H9 (cell line): Measurements from ENCODE around the gene HOXD13. TPM values are rescaled to one million over a fixed set of nuclear protein-coding genes. Genes with fewer than 3 reads are reported as not detected.

ENCODE experiments used
- DNase-seq: peaks from one replicate; pipeline ENCODE4 v3.0.0-alpha.2; 2017
- H2AFZ ChIP-seq: one replicate; pipeline ENCODE4 v1.6.1; 2013; ENCODE audit warnings: mild to moderate bottlenecking, low read length, control low read depth, moderate library complexity
- H2AK5ac ChIP-seq: 2 replicates; pipeline ENCODE4 v1.6.1; 2013; ENCODE audit warnings: low read length, control low read depth, mixed read lengths; ENCODE audit not compliant: insufficient read length
- H2BK120ac ChIP-seq: one replicate; pipeline ENCODE4 v1.6.1; 2013; ENCODE audit warnings: low read depth, mild to moderate bottlenecking, low read length, control low read depth, inconsistent platforms; ENCODE audit not compliant: poor library complexity, severe bottlenecking
- H2BK12ac ChIP-seq: 2 replicates; pipeline ENCODE4 v1.6.1; 2013; ENCODE audit warnings: low read length, control low read depth, mixed read lengths, low read depth; ENCODE audit not compliant: insufficient read length
- H2BK15ac ChIP-seq: 2 replicates; pipeline ENCODE4 v1.6.1; 2013; ENCODE audit warnings: low read depth, low read length, control low read depth
- H2BK20ac ChIP-seq: one replicate; pipeline ENCODE4 v1.6.1; 2013; ENCODE audit warnings: low read depth, mild to moderate bottlenecking, low read length, control low read depth, inconsistent platforms; ENCODE audit not compliant: poor library complexity, severe bottlenecking
- H2BK5ac ChIP-seq: 2 replicates; pipeline ENCODE4 v1.6.1; 2013; ENCODE audit warnings: low read length, control low read depth, mixed read lengths; ENCODE audit not compliant: insufficient read length
- H3K14ac ChIP-seq: 2 replicates; pipeline ENCODE4 v1.6.1; 2013; ENCODE audit warnings: low read length, control low read depth; ENCODE audit not compliant: insufficient read depth
- H3K18ac ChIP-seq: 2 replicates; pipeline ENCODE4 v1.6.1; 2013; ENCODE audit warnings: low read depth, mild to moderate bottlenecking, mixed read lengths, low read length, control low read depth; ENCODE audit not compliant: insufficient read length
- H3K23ac ChIP-seq: 2 replicates; pipeline ENCODE4 v1.6.1; 2013; ENCODE audit warnings: low read length, control low read depth, mixed read lengths, low read depth; ENCODE audit not compliant: insufficient read length
- H3K23me2 ChIP-seq: 2 replicates; pipeline ENCODE4 v1.6.1; 2013; ENCODE audit warnings: low read depth, mild to moderate bottlenecking, mixed read lengths, low read length, control low read depth; ENCODE audit not compliant: insufficient read length, poor library complexity, severe bottlenecking
- H3K27ac ChIP-seq: 2 replicates; pipeline ENCODE4 v1.5.1; 2013; ENCODE audit warnings: low read length, control low read depth, mixed read lengths, low read depth; ENCODE audit not compliant: insufficient read length
- H3K27me3 ChIP-seq: 2 replicates; pipeline ENCODE4 v1.6.1; 2013; ENCODE audit warnings: low read length, control low read depth, inconsistent platforms; ENCODE audit not compliant: insufficient read depth
- H3K4ac ChIP-seq: 2 replicates; pipeline ENCODE4 v1.6.1; 2013; ENCODE audit warnings: low read depth, mild to moderate bottlenecking, control low read depth, inconsistent platforms, low read length, moderate library complexity
- H3K4me1 ChIP-seq: 2 replicates; pipeline ENCODE4 v1.6.1; 2013; ENCODE audit warnings: low read length, control low read depth, inconsistent platforms; ENCODE audit not compliant: insufficient read depth
- H3K4me2 ChIP-seq: 2 replicates; pipeline ENCODE4 v1.6.1; 2013; ENCODE audit warnings: low read length, control low read depth, mixed read lengths; ENCODE audit not compliant: insufficient read length, insufficient read depth
- H3K56ac ChIP-seq: 2 replicates; pipeline ENCODE4 v1.6.1; 2013; ENCODE audit warnings: low read depth, mild to moderate bottlenecking, mixed read lengths, low read length, control low read depth; ENCODE audit not compliant: insufficient read length
- H3K79me1 ChIP-seq: 2 replicates; pipeline ENCODE4 v1.6.1; 2013; ENCODE audit warnings: low read depth, mild to moderate bottlenecking, moderate library complexity, low read length, control low read depth, inconsistent platforms; ENCODE audit not compliant: insufficient read depth, poor library complexity, severe bottlenecking
- H3K79me2 ChIP-seq: 2 replicates; pipeline ENCODE4 v1.6.1; 2013; ENCODE audit warnings: low read length, control low read depth, inconsistent platforms; ENCODE audit not compliant: insufficient read depth
- H3K9ac ChIP-seq: 2 replicates; pipeline ENCODE4 v1.6.1; 2013; ENCODE audit warnings: low read length, control low read depth, mixed read lengths; ENCODE audit not compliant: insufficient read length; ENCODE audit errors: extremely low read depth
- H3K9me3 ChIP-seq: one replicate; pipeline ENCODE4 v1.6.1; 2013; ENCODE audit warnings: low read depth, low read length, inconsistent platforms; ENCODE audit not compliant: control insufficient read depth
- H3T11ph ChIP-seq: one replicate; pipeline ENCODE4 v1.6.1; 2013; ENCODE audit warnings: mild to moderate bottlenecking, low read length, control low read depth, inconsistent platforms
- H4K20me1 ChIP-seq: one replicate; pipeline ENCODE4 v1.6.1; 2013; ENCODE audit not compliant: control insufficient read depth, insufficient read length, insufficient read depth
- H4K5ac ChIP-seq: 2 replicates; pipeline ENCODE4 v1.6.1; 2013; ENCODE audit warnings: low read depth, mild to moderate bottlenecking, mixed read lengths, low read length, control low read depth; ENCODE audit not compliant: insufficient read length
- H4K8ac ChIP-seq: replicated peaks from 2 replicates; pipeline ENCODE4 v1.6.1; 2013; ENCODE audit warnings: low read length, control low read depth, mixed read lengths, low read depth; ENCODE audit not compliant: insufficient read length
- H4K91ac ChIP-seq: 2 replicates; pipeline ENCODE4 v1.6.1; 2013; ENCODE audit warnings: low read depth, mild to moderate bottlenecking, moderate library complexity, mixed read lengths, low read length, control low read depth; ENCODE audit not compliant: insufficient read length
- H3K27ac Mint-ChIP-seq, 3 experiments: 2 replicates in 2 of 3; 3 replicates in 1 of 3; pipeline ENCODE4 v1.8.0; 2020 to 2021; ENCODE audit warnings: mixed read lengths in 3 of 3, mild to moderate bottlenecking in 1 of 3, moderate library complexity in 1 of 3
- H3K27me3 Mint-ChIP-seq: 2 replicates; pipeline ENCODE4 v1.8.0; 2021; ENCODE audit warnings: low read depth, mild to moderate bottlenecking, moderate library complexity, mixed read lengths
- H3K36me3 Mint-ChIP-seq, 3 experiments: 2 replicates in 2 of 3; 3 replicates in 1 of 3; pipeline ENCODE4 v1.8.0; 2020 to 2021; ENCODE audit warnings: low read depth in 3 of 3, mixed read lengths in 3 of 3; ENCODE audit not compliant: insufficient read depth in 1 of 3
- H3K4me1 Mint-ChIP-seq, 2 experiments: 2 replicates each; pipeline ENCODE4 v1.8.0; 2020; ENCODE audit warnings: mixed read lengths in 2 of 2
- H3K4me3 Mint-ChIP-seq, 2 experiments: 2 replicates in 1 of 2; 3 replicates in 1 of 2; pipeline ENCODE4 v1.8.0; 2020 to 2021; ENCODE audit warnings: mild to moderate bottlenecking in 2 of 2, mixed read lengths in 2 of 2, moderate library complexity in 1 of 2
- H3K9me3 Mint-ChIP-seq, 2 experiments: 2 replicates in 1 of 2; 3 replicates in 1 of 2; pipeline ENCODE4 v1.8.0; 2020; ENCODE audit warnings: mild to moderate bottlenecking in 2 of 2, mixed read lengths in 2 of 2, moderate library complexity in 1 of 2
- WGBS: extraction: QIAGEN DNeasy Blood & Tissue Kit; methylation state at CpG from one replicate; pipeline ENCODE4 v1.1.7; 2013; ENCODE audit warnings: missing lambda C conversion rate, low lambda C conversion rate, mixed read lengths; ENCODE audit not compliant: insufficient read length; ENCODE audit errors: extremely low coverage; 5-methylcytosine and 5-hydroxymethylcytosine counted together
- total RNA-seq: library from RNA; stranded (reverse); gene quantifications from 2 replicates; pipeline ENCODE4 v1.2.1, GENCODE V29; 2021
- TF ChIP-seq, protein P1 (sequence below): fragments of 200-600 bp; sonication (generic); conservative IDR thresholded peaks from 3 replicates; pipeline ENCODE4 v1.8.0; 2021; ENCODE audit warnings: antibody characterized with exemption, mild to moderate bottlenecking

Gene HOXD13
- total RNA-seq, 1 experiment from 2014 or later, result not detected

DNA sequence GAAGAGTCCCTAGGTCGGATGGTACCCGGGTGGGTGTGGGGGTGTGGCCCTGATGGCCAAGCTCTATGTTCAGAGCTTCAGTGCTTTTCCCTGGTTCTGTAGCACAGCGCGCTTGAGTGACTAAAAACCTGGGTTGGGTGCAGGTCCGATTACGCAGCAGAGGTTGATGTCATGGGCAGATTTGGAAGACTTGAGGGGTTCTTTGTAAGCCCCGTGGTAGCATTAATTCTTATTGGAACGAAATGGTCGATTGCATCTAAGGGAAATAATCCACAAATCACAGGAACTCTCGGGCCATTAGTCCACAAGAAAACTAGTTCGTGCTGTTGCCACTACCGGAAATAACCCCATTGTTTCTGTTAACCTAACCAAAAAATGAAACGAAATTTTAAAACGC, 46.0 kb downstream of the HOXD13 start:
- DNase-seq, result peak; percentile 11
- Histone ChIP-seq H2BK120ac (no peak overlapping the region), H3K23me2 (peaks cover 8% of the 10 kb centered on the region), H3K18ac (no peak overlapping the region), H3K4me1 (no peaks in the 10 kb centered on the region; the same call in 1 of the 2 replicates), H2BK12ac (no peak overlapping the region), H3K27me3 (peaks cover 89% of the 10 kb centered on the region), H3K79me1 (no peaks in the 10 kb centered on the region), H3K4ac (no peak overlapping the region), H3K4me2 (no peak overlapping the region), H4K91ac (no peak overlapping the region), H2AK5ac (no peak overlapping the region), H3K23ac (no peak overlapping the region), H2BK15ac (no peak overlapping the region), H2BK5ac (no peak overlapping the region), H3K27ac (no peak overlapping the region), H4K20me1 (no peaks in the 10 kb centered on the region), H4K5ac (no peak overlapping the region), H2BK20ac (no peak overlapping the region), H3K9ac (no peak overlapping the region), H3K56ac (no peak overlapping the region), H3K9me3 (no peaks in the 10 kb centered on the region), H3K79me2 (no peaks in the 10 kb centered on the region), H3T11ph (no peak overlapping the region), H2AFZ (no peak overlapping the region), H4K8ac (no peak overlapping the region), H3K14ac (no peak overlapping the region)
- no CpG with 5 or more reads among the region's 14 CpGs for WGBS
- H3K9me3 Mint-ChIP-seq, result peaks cover 0 to 4% of the 10 kb centered on the region in 2 experiments; a peak in 4 of 5 replicates
- H3K36me3 Mint-ChIP-seq, result no peaks in the 10 kb centered on the region
- H3K27ac Mint-ChIP-seq, result no peak overlapping the region
- H3K4me1 Mint-ChIP-seq, result peaks cover 2 to 11% of the 10 kb centered on the region in 2 experiments; a peak in 3 of 4 replicates
- H3K27me3 Mint-ChIP-seq, result peaks cover 98% of the 10 kb centered on the region
- TF ChIP-seq, protein P1, sequence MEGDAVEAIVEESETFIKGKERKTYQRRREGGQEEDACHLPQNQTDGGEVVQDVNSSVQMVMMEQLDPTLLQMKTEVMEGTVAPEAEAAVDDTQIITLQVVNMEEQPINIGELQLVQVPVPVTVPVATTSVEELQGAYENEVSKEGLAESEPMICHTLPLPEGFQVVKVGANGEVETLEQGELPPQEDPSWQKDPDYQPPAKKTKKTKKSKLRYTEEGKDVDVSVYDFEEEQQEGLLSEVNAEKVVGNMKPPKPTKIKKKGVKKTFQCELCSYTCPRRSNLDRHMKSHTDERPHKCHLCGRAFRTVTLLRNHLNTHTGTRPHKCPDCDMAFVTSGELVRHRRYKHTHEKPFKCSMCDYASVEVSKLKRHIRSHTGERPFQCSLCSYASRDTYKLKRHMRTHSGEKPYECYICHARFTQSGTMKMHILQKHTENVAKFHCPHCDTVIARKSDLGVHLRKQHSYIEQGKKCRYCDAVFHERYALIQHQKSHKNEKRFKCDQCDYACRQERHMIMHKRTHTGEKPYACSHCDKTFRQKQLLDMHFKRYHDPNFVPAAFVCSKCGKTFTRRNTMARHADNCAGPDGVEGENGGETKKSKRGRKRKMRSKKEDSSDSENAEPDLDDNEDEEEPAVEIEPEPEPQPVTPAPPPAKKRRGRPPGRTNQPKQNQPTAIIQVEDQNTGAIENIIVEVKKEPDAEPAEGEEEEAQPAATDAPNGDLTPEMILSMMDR, result no peak
- no peak overlapping the region for H3K4me3 Mint-ChIP-seq
